K562 (cell line): Measurements from ENCODE around the gene DEDD. TPM values are rescaled to one million over a fixed set of nuclear protein-coding genes. Genes with fewer than 3 reads are reported as not detected.

Source experiments
- ATAC-seq: fragments of 200-7000 bp; cut with Tn5 transposase; 3 replicates; pipeline ENCODE4 v1.9.1; 2020; ENCODE audit warnings: moderate library complexity
- BruUV-seq: library from RNA; stranded (reverse); fragments of 400-500 nt; replicated peaks from 2 replicates; lab custom pipeline; 2021; lab: Mats Ljungman, UMichigan
- CTCF ChIA-PET: fragments of 300-600 bp; formaldehyde crosslinking; extraction: SDS; loops from one replicate; lab custom pipeline; 2021; ENCODE audit warnings: low intra/inter-chr PET ratio; lab: Yijun Ruan, JAX
- POLR2A ChIA-PET: fragments of 300-600, 350-650 bp; sonication (Branson Sonifier 250); formaldehyde crosslinking; extraction: SDS; loops from one replicate; lab custom pipeline; 2021; ENCODE audit warnings: antibody characterized with exemption, inconsistent platforms; lab: Yijun Ruan, JAX
- DNase-seq, 4 experiments: peaks; one replicate each; pipeline versions ENCODE4 v3.0.0 to v3.0.0-alpha.2; 2011 to 2018; ENCODE audit warnings: low spot score in 3 of 4, mixed read lengths in 3 of 4; ENCODE audit errors: extremely low read depth in 1 of 4
- FAIRE-seq: peaks from 2 replicates; lab custom pipeline; 2011; peaks lifted over from hg19 to GRCh38; lab: Jason Lieb, UNC
- H2AFZ ChIP-seq: 2 replicates; pipeline ENCODE4 v1.6.0; 2011; ENCODE audit warnings: low read depth, low read length, control low read depth, inconsistent platforms
- H3K27ac ChIP-seq: fragments of 200-600 bp; 3 replicates; pipeline ENCODE4 v1.8.0; 2011; ENCODE audit warnings: low read depth, mild to moderate bottlenecking, control low read depth, inconsistent platforms, low read length, moderate library complexity, mixed read lengths; ENCODE audit errors: extremely low read depth
- H3K27me3 ChIP-seq, 2 experiments: fragments of 300-600 bp in 1 of 2; 2 replicates in 1 of 2; 3 replicates in 1 of 2; pipeline versions ENCODE4 v1.6.0 to v1.8.0; 2011; ENCODE audit warnings: inconsistent platforms in 2 of 2, low read length in 2 of 2, mild to moderate bottlenecking in 1 of 2, mixed read lengths in 1 of 2, moderate library complexity in 1 of 2; ENCODE audit not compliant: control insufficient read depth in 2 of 2, insufficient read depth in 2 of 2
- H3K36me3 ChIP-seq: fragments of 300-600 bp; 3 replicates; pipeline ENCODE4 v1.8.0; 2011; ENCODE audit warnings: mild to moderate bottlenecking, low read length, inconsistent platforms; ENCODE audit not compliant: control insufficient read depth, insufficient read depth
- H3K4me1 ChIP-seq, 2 experiments: fragments of 200-600 bp in 1 of 2; replicated peaks in 1 of 2; 2 replicates in 1 of 2; 3 replicates in 1 of 2; pipeline versions ENCODE4 v1.5.1 to v1.8.0; 2011; ENCODE audit warnings: inconsistent platforms in 2 of 2, low read length in 2 of 2, mild to moderate bottlenecking in 1 of 2, mixed read lengths in 1 of 2, moderate library complexity in 1 of 2; ENCODE audit not compliant: control insufficient read depth in 2 of 2, insufficient read depth in 2 of 2
- H3K4me2 ChIP-seq: 2 replicates; pipeline ENCODE4 v1.6.1; 2011; ENCODE audit warnings: low read length, control low read depth, inconsistent platforms, mixed read lengths; ENCODE audit not compliant: insufficient read depth
- H3K4me3 ChIP-seq: fragments of 200-600 bp; sonication (generic), shearing (Covaris generic); 2 replicates; pipeline ENCODE4 v1.5.1; 2016; ENCODE audit warnings: control low read depth, inconsistent platforms
- H3K79me2 ChIP-seq: fragments of 200-600 bp; 3 replicates; pipeline ENCODE4 v1.8.0; 2011; ENCODE audit warnings: low read length, inconsistent platforms; ENCODE audit not compliant: control insufficient read depth, insufficient read depth
- H3K9ac ChIP-seq, 2 experiments: 2 replicates each; pipeline versions ENCODE4 v1.6.0 to v1.6.1; 2011; ENCODE audit warnings: low read depth in 2 of 2, low read length in 2 of 2, control low read depth in 1 of 2, inconsistent platforms in 1 of 2, mild to moderate bottlenecking in 1 of 2, mixed read lengths in 1 of 2; ENCODE audit not compliant: insufficient read depth in 1 of 2
- H3K9me1 ChIP-seq: one replicate; pipeline ENCODE4 v1.6.0; 2011; ENCODE audit warnings: inconsistent platforms, mild to moderate bottlenecking, low read length, moderate library complexity; ENCODE audit not compliant: control insufficient read depth, insufficient read depth
- H3K9me3 ChIP-seq: replicated peaks from 2 replicates; pipeline ENCODE4 v1.5.1; 2011; ENCODE audit warnings: low read depth, low read length, inconsistent platforms; ENCODE audit not compliant: control insufficient read depth, insufficient read depth
- H4K20me1 ChIP-seq: replicated peaks from 2 replicates; pipeline ENCODE4 v1.6.1; 2011; ENCODE audit warnings: low read length, inconsistent platforms, mixed read lengths; ENCODE audit not compliant: control insufficient read depth, insufficient read depth
- CEBPB ChIP-seq: fragments of 450-650 bp; IDR thresholded peaks from 2 replicates; pipeline ENCODE4 v1.6.1; 2016; ENCODE audit warnings: missing genetic modification characterization, missing compliant biosample characterization
- EGR1 ChIP-seq: fragments of 450-650 bp; conservative IDR thresholded peaks from 2 replicates; pipeline ENCODE4 v1.6.1; 2017; ENCODE audit warnings: mild to moderate bottlenecking
- MAFK ChIP-seq: IDR thresholded peaks from 2 replicates; pipeline ENCODE4 v1.6.1; 2011; ENCODE audit warnings: low read length, improper control_type of control experiment
- PCBP2 ChIP-seq: fragments of 200-400 bp; formaldehyde crosslinking; IDR thresholded peaks from 2 replicates; pipeline ENCODE4 v1.6.1; 2018; ENCODE audit warnings: low read length, low read depth, mild to moderate bottlenecking, moderate library complexity; ENCODE audit not compliant: poor library complexity, severe bottlenecking
- PTTG1 ChIP-seq: fragments of 450-650 bp; IDR thresholded peaks from 2 replicates; pipeline ENCODE4 v1.6.1; 2016; ENCODE audit warnings: low read depth, mild to moderate bottlenecking, missing genetic modification characterization, missing compliant biosample characterization
- SIRT6 ChIP-seq: IDR thresholded peaks from one replicate; pipeline ENCODE4 v1.6.1; 2012; ENCODE audit warnings: low read depth, mild to moderate bottlenecking, control low read depth, inconsistent platforms, low read length, moderate library complexity
- STAT5B ChIP-seq: fragments of 250-450 bp; sonication (Bioruptor Pico); IDR thresholded peaks from 2 replicates; pipeline ENCODE4 v1.8.0; 2021; ENCODE audit warnings: mild to moderate bottlenecking, inconsistent platforms
- ZNF140 ChIP-seq: fragments of 250-450 bp; sonication (Bioruptor Pico); IDR thresholded peaks from 2 replicates; pipeline ENCODE4 v1.8.0; 2021; ENCODE audit warnings: moderate library complexity, mild to moderate bottlenecking, inconsistent platforms
- WGBS: fragments of 100-300 bp; shearing (Covaris generic); methylation state at CpG from one replicate; pipeline ENCODE4 v1.1.6; 2016; ENCODE audit warnings: low coverage, mixed read lengths; ENCODE audit not compliant: insufficient coverage; ENCODE audit errors: missing lambda C conversion rate; 5-methylcytosine and 5-hydroxymethylcytosine counted together
- in situ Hi-C: fragments of 300-500 bp; cut with MboI; formaldehyde crosslinking; loops from 4 replicates; pipeline ENCODE4 v1.15.0; 2018; ENCODE audit warnings: inconsistent platforms, mixed read lengths
- intact Hi-C: fragments of 100-400 bp; cut with micrococcal nuclease; formaldehyde crosslinking; loops from 2 replicates; pipeline ENCODE4 v1.14.2; 2022
- polyA plus RNA-seq, 8 experiments: library from polyadenylated mRNA; depleted of rRNA in 4 of 8; stranded (reverse) in 5 of 8; unstranded in 3 of 8; fragments of >200 nt; fragmentation: Nextera tagmentation in 2 of 8; fragmentation: Illumina TruSeq in 1 of 8; extraction: Ambion mirVana in 2 of 8; extraction: Trizol in 1 of 8; gene quantifications; 2 replicates each; pipeline versions ENCODE4 v1.2.1 to v1.2.3, GENCODE V29; 2011 to 2014; ENCODE audit warnings: inconsistent platforms in 1 of 8, missing spikeins in 1 of 8
- total RNA-seq, 7 experiments: library from RNA; depleted of rRNA in 6 of 7; stranded (reverse); fragments of >200 nt in 6 of 7; fragmentation: Illumina TruSeq in 2 of 7; extraction: Trizol in 2 of 7; gene quantifications; 2 replicates each; pipeline versions ENCODE4 v1.2.1 to v1.2.3, GENCODE V29; 2011 to 2021; ENCODE audit warnings: low replicate concordance in 1 of 7

The DEDD gene
- total and polyA plus RNA-seq, 9 of the 15 experiments (the other 6 are each of a cell fraction or from before 2014, with no cell fraction given) = 11.6 to 41.0 (median 16.8) TPM

GRCh38 chr1:161121042-161121650 is 11.3 kb downstream of the DEDD start:
- no peaks in the 10 kb centered on the region for H3K9me3 ChIP-seq
- H3K27ac ChIP-seq = peak overlapping the region; percentile 2; the same call in 1 of the 3 replicates
- ChIA-PET POLR2A (interaction anchor here (0.5 to 2.5 kb wide), 6 partner anchors 9 to 132 kb away, joined by 3 to 20 read pairs (median 4); partner anchors contain the start of gene DEDD), CTCF (no interaction called here)
- ATAC-seq = no peak
- no peak for FAIRE-seq
- H3K4me3 ChIP-seq = no peak overlapping the region
- in situ Hi-C loops = no loop called here
- DNase-seq = no peak
- TF ChIP-seq MAFK (no peak), EGR1 (peak; percentile 43), STAT5B (CRISPR knock-in tag) (no peak), PTTG1 (tag) (no peak), SIRT6 (no peak), PCBP2 (no peak), ZNF140 (CRISPR knock-in tag) (no peak), CEBPB (tag) (no peak)
- H3K27me3 ChIP-seq = no peaks in the 10 kb centered on the region; a peak in 1 of 5 replicates
- no peaks in the 10 kb centered on the region for H3K9me1 ChIP-seq
- peaks cover 67% of the 10 kb centered on the region for H3K36me3 ChIP-seq
- H3K4me1 ChIP-seq = peaks cover 24 to 28% of the 10 kb centered on the region in 2 experiments
- WGBS = 93% methylated on average over 3 of the region's 3 CpGs
- H3K9ac ChIP-seq = no peak overlapping the region; a peak in 1 of 4 replicates
- H3K4me2 ChIP-seq = no peak overlapping the region
- no peak overlapping the region for H2AFZ ChIP-seq
- peaks cover 3% of the 10 kb centered on the region; the same call in 1 of the 2 replicates for H4K20me1 ChIP-seq
- peaks cover 46% of the 10 kb centered on the region for H3K79me2 ChIP-seq
- BruUV-seq = no TSS peak
- intact Hi-C loops = no loop called here
